Measurements from ENCODE around the gene NELFA. TPM values are rescaled to one million over a fixed set of nuclear protein-coding genes. Genes with fewer than 3 reads are reported as not detected.

NELFA gene
- total RNA-seq, 1 experiment from 2014 or later, result 55.0 TPM

DNA sequence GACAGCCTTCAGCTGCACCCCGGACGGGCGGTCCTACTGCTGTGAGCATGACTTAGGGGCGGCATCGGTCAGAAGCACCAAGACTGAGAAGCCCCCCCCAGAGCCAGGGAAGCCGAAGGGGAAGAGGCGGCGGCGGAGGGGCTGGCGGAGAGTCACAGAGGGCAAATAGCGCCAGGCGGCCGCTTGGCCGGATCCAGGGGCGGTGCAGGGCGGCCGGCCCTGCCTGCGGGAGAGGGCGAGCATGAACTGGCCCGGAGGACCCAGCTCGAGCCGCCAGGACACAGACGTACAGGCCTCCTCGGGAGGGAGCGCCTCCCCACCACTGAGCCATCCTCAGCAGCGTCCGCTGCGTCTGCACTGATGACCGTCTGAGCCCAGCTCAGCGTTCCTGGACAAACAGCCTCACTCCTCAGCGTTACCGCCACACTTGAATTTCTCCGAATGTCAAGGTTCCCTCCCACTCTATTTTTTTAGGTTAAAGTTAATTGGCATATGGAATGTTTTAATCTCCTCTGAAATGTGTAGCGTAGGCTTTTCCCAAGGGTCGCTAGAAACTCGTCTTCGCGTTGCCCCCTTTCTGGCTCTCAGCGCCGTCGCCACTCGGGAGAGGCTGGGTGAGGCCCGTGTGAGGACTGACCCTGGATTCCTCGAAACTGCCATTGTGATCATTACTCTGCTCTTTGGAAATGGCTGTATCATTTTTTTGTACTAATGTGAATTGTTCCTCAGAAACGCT, 29.9 kb downstream of the NELFA start:
- Histone ChIP-seq H2BK15ac (ENCODE audit: low read depth, low read length) (no peak overlapping the region), H3K27ac (ENCODE audit: insufficient read length, low read depth, low read length) (no peak overlapping the region), H2BK5ac (ENCODE audit: insufficient read length, low read length) (no peak overlapping the region), H2BK120ac (ENCODE audit: low read depth, low read length, poor library complexity, severe bottlenecking) (no peak overlapping the region), H3K23me2 (ENCODE audit: insufficient read length, low read depth, low read length, poor library complexity, severe bottlenecking) (no peaks in the 10 kb centered on the region), H3K14ac (ENCODE audit: insufficient read depth, low read length) (no peak overlapping the region), H3K27me3 (ENCODE audit: insufficient read depth, low read length) (no peaks in the 10 kb centered on the region), H2AK5ac (ENCODE audit: insufficient read length, low read length) (no peak overlapping the region), H3T11ph (ENCODE audit: low read length) (no peak overlapping the region), H2AFZ (ENCODE audit: low read length) (no peak overlapping the region), H4K8ac (replicated peaks; ENCODE audit: insufficient read length, low read depth, low read length) (no peak overlapping the region), H3K4ac (ENCODE audit: low read depth, low read length) (no peak overlapping the region), H4K20me1 (ENCODE audit: control insufficient read depth, insufficient read depth, insufficient read length) (no peaks in the 10 kb centered on the region), H3K56ac (ENCODE audit: insufficient read length, low read depth, low read length) (no peak overlapping the region), H3K79me1 (ENCODE audit: insufficient read depth, low read depth, low read length, poor library complexity, severe bottlenecking) (no peaks in the 10 kb centered on the region), H3K9ac (ENCODE audit: extremely low read depth, insufficient read length, low read length) (no peak overlapping the region), H3K4me2 (ENCODE audit: insufficient read depth, insufficient read length, low read length) (no peak overlapping the region), H3K4me1 (ENCODE audit: insufficient read depth, low read length) (no peaks in the 10 kb centered on the region), H3K9me3 (ENCODE audit: control insufficient read depth, low read depth, low read length) (no peaks in the 10 kb centered on the region), H3K23ac (ENCODE audit: insufficient read length, low read depth, low read length) (no peak overlapping the region), H4K91ac (ENCODE audit: insufficient read length, low read depth, low read length) (no peak overlapping the region), H3K79me2 (ENCODE audit: insufficient read depth, low read length) (no peaks in the 10 kb centered on the region), H4K5ac (ENCODE audit: insufficient read length, low read depth, low read length) (no peak overlapping the region), H2BK12ac (ENCODE audit: insufficient read length, low read depth, low read length) (no peak overlapping the region), H2BK20ac (ENCODE audit: low read depth, low read length, poor library complexity, severe bottlenecking) (no peak overlapping the region), H3K18ac (ENCODE audit: insufficient read length, low read depth, low read length) (no peak overlapping the region)
- TF ChIP-seq, protein P1, sequence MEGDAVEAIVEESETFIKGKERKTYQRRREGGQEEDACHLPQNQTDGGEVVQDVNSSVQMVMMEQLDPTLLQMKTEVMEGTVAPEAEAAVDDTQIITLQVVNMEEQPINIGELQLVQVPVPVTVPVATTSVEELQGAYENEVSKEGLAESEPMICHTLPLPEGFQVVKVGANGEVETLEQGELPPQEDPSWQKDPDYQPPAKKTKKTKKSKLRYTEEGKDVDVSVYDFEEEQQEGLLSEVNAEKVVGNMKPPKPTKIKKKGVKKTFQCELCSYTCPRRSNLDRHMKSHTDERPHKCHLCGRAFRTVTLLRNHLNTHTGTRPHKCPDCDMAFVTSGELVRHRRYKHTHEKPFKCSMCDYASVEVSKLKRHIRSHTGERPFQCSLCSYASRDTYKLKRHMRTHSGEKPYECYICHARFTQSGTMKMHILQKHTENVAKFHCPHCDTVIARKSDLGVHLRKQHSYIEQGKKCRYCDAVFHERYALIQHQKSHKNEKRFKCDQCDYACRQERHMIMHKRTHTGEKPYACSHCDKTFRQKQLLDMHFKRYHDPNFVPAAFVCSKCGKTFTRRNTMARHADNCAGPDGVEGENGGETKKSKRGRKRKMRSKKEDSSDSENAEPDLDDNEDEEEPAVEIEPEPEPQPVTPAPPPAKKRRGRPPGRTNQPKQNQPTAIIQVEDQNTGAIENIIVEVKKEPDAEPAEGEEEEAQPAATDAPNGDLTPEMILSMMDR (conservative IDR thresholded peaks at IDR 0.05), result no peak
- DNase-seq, result peak; percentile 23
- no peaks in the 10 kb centered on the region for H3K27me3 Mint-ChIP-seq (ENCODE audit: low read depth)
- H3K27ac Mint-ChIP-seq, result peak overlapping the region in 1 of 3 experiments; percentile 81; a peak in 2 of 7 replicates
- no CpG with 5 or more reads among the region's 45 CpGs for WGBS (ENCODE audit: extremely low coverage, insufficient read length, low lambda C conversion rate)
- peaks cover 0 to 9% of the 10 kb centered on the region in 2 experiments; a peak in 2 of 4 replicates for H3K4me1 Mint-ChIP-seq
- H3K36me3 Mint-ChIP-seq (ENCODE audit: insufficient read depth in 1 of 3, low read depth in 3 of 3), result peaks cover 31 to 89% (median 76%) of the 10 kb centered on the region in 3 experiments; a peak in 6 of 7 replicates
- no peak overlapping the region for H3K4me3 Mint-ChIP-seq
- H3K9me3 Mint-ChIP-seq, result no peaks in the 10 kb centered on the region

Data from H9 (cell line).